Adrenal gland (tissue), 19 donors: ENCODE results near the gene OLIG1. TPM values are rescaled to one million over a fixed set of nuclear protein-coding genes. Genes with fewer than 3 reads are reported as not detected.

Experiments used
- DNase-seq, 7 donors: peaks; one replicate each; pipeline ENCODE4 v3.0.0-alpha.2; 2019 to 2020
- H3K27ac ChIP-seq, 5 donors: fragments of 200-600 bp; sonication (generic) in 4 of 5; 1 replicate in 3 of 5; 2 replicates in 2 of 5; pipeline versions ENCODE4 v1.5.1 to v1.8.0; 2016 to 2020; ENCODE audit warnings: mild to moderate bottlenecking in 1 of 5
- H3K27me3 ChIP-seq: fragments of 200-600 bp; 2 replicates; pipeline ENCODE4 v1.8.0; 2021
- H3K36me3 ChIP-seq, 2 donors: fragments of 200-600 bp; replicated peaks in 1 of 2; 1 replicate in 1 of 2; 2 replicates in 1 of 2; pipeline versions ENCODE4 v1.5.1 to v1.8.0; 2018 to 2022
- H3K4me1 ChIP-seq, 2 donors: fragments of 200-600 bp; replicated peaks in 1 of 2; 1 replicate in 1 of 2; 2 replicates in 1 of 2; pipeline versions ENCODE4 v1.5.1 to v1.8.0; 2018 to 2021
- H3K4me3 ChIP-seq, 4 donors: fragments of 200-600 bp; sonication (generic) in 3 of 4; one replicate each; pipeline ENCODE4 v1.5.1; 2016 to 2018
- H3K9me3 ChIP-seq, 3 donors: fragments of 200-600 bp; sonication (generic) in 1 of 3; replicated peaks in 1 of 3; 1 replicate in 2 of 3; 2 replicates in 1 of 3; pipeline versions ENCODE4 v1.5.1 to v1.8.0; 2016 to 2021
- POLR2A ChIP-seq, 2 donors: fragments of 450-650 bp; IDR thresholded peaks; one replicate each; pipeline ENCODE4 v1.6.1; 2017; ENCODE audit warnings: antibody characterized with exemption in 2 of 2, mild to moderate bottlenecking in 2 of 2, moderate library complexity in 1 of 2
- WGBS, 4 donors: extraction: QIAGEN DNeasy Blood & Tissue Kit in 2 of 4; methylation state at CpG; one replicate each; pipeline versions ENCODE4 v1.1.5 to v1.1.7; 2013 to 2017; 5-methylcytosine and 5-hydroxymethylcytosine counted together
- intact Hi-C, 2 donors: fragments of 100-400 bp; cut with DNase I; formaldehyde crosslinking; loops; one replicate each; pipeline versions ENCODE4 v1.14.1 to v1.15.0; 2022 to 2023
- long read RNA-seq, 10 donors: library from polyadenylated mRNA in 3 of 10; unstranded in 2 of 10; stranded (forward) in 1 of 10; transcript quantifications; one replicate each; pipeline ENCODE4 v2.0.0 and lab custom pipeline, GENCODE V29; 2021 to 2026
- polyA plus RNA-seq, 3 donors: library from polyadenylated mRNA; stranded (reverse); fragments of 200-250 nt in 2 of 3; fragments of 350-450 nt in 1 of 3; fragmentation: Illumina TruSeq in 1 of 3; extraction: RNeasy Lipid Tissue Mini Kit (QIAGEN cat#74804) in 1 of 3; gene quantifications; one replicate each; pipeline ENCODE4 v1.2.3, GENCODE V29; 2013 to 2014
- total RNA-seq, 9 donors: library from RNA; depleted of rRNA in 4 of 9; stranded (reverse); fragments of >200 nt in 4 of 9; fragments of 120-200 nt in 1 of 9; fragmentation: NEBNext Ultra II Directional in 1 of 9; extraction: Animal tissue kit (Norgen Biotek cat#: 25700) in 1 of 9; gene quantifications; one replicate each; pipeline versions ENCODE4 v1.1.0 to v1.2.4, GENCODE V29; 2013 to 2023
- TF ChIP-seq, protein P1 (sequence below), 6 experiments: fragments of 450-650 bp in 4 of 6; fragments of 200-600 bp in 2 of 6; sonication (generic) in 1 of 6; IDR thresholded peaks; 1 replicate in 5 of 6; 2 replicates in 1 of 6; pipeline versions ENCODE4 v1.5.1 to v1.8.0; 2016 to 2021; ENCODE audit warnings: antibody characterized with exemption in 6 of 6, mild to moderate bottlenecking in 2 of 6, moderate library complexity in 1 of 6
- donor health status: healthy with polysubstance abuse.
- donor health status: Bipolar disorder and iron deficiency.
- donor health status: DM: yes; HTN: yes; CAD: no.
- donor health status: DM: no; HTN: no; CAD: no.
- donor health status: DM: no; HTN: no; CAD: no.
- donor health status: DM: yes; HTN: yes; CAD: no.

Gene OLIG1
- total RNA-seq (under 1 TPM in 2 of 9 donors, not detected in 7; 0.11 to 0.50 TPM), polyA plus RNA-seq (1 to 10 TPM in 1 of 3 donors, not detected in 2; 1.8 TPM)
- long read RNA-seq, donor 1: 0 reads
- long read RNA-seq, donor 2: 0 reads
- long read RNA-seq, donor 3: 0 reads
- long read RNA-seq, donor 4: 0 reads
- long read RNA-seq, donor 5: 0 reads
- long read RNA-seq, donor 6: 0 reads
- long read RNA-seq, donor 7: 0 reads
- long read RNA-seq, donor 8, partial matches to known transcripts: 0 of 1 reads
- long read RNA-seq, donor 8, other reads (novel, unspliced or antisense): 0 of 1 reads
- long read RNA-seq, donor 9: 0 reads
- long read RNA-seq, donor 10: 0 reads

GRCh38 chr21:33069994-33070743 is at the start of gene OLIG1:
TSS of gene OLIG1 (plus strand) at chr21:33070141. CDS start at chr21:33070247, 106 bp downstream.
- Histone ChIP-seq H3K36me3 (no peaks in the 10 kb centered on the region), H3K4me1 (peaks cover 14 to 15% of the 10 kb centered on the region in 2 donors), H3K9me3 (no peaks in the 10 kb centered on the region), H3K4me3 (peak within 1 kb of the TSS in 1 of 4 donors; percentile 53), H3K27me3 (peaks cover 81% of the 10 kb centered on the region), H3K27ac (no peak within 1 kb of the TSS)
- WGBS, 4 donors: 1 to 2% (median 1%) methylated on average over 25 to 82 of the region's 82 CpGs
- intact Hi-C loops: no loop called here
- TF ChIP-seq, protein P1, sequence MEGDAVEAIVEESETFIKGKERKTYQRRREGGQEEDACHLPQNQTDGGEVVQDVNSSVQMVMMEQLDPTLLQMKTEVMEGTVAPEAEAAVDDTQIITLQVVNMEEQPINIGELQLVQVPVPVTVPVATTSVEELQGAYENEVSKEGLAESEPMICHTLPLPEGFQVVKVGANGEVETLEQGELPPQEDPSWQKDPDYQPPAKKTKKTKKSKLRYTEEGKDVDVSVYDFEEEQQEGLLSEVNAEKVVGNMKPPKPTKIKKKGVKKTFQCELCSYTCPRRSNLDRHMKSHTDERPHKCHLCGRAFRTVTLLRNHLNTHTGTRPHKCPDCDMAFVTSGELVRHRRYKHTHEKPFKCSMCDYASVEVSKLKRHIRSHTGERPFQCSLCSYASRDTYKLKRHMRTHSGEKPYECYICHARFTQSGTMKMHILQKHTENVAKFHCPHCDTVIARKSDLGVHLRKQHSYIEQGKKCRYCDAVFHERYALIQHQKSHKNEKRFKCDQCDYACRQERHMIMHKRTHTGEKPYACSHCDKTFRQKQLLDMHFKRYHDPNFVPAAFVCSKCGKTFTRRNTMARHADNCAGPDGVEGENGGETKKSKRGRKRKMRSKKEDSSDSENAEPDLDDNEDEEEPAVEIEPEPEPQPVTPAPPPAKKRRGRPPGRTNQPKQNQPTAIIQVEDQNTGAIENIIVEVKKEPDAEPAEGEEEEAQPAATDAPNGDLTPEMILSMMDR (IDR thresholded peaks at IDR 0.05): no peak
- no peak for TF ChIP-seq POLR2A (IDR thresholded peaks at IDR 0.05)
- DNase-seq: peak in 2 of 7 donors; percentile 19 to 23

DNA sequence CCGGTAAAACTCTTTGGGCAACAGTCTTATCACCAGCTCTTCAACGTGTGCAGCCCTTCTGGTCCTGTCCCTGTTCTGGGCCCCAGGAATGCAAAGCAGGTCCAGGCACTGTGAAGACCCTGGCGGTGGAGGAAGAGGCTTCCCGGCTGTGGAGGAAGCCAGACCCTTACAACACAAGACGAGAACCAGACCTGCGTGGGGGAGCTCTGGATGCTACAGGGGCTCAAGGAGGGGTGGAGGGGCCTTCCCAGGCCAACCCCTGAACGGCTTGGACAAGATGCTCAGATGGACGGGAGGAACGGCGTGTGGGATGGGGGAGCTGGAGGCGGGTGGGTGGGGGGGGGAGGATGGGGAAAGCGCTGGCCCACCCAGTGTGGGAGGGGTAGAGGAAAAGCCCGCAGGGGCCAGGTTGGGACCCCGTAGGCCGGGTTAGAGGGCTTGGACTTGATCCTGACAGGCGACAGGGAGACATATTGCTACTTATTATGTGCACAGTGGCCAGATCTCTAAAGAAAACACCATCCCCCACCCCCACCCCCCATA is 49.3 kb upstream of the OLIG1 start:
- intact Hi-C loops: no loop called here

DNA sequence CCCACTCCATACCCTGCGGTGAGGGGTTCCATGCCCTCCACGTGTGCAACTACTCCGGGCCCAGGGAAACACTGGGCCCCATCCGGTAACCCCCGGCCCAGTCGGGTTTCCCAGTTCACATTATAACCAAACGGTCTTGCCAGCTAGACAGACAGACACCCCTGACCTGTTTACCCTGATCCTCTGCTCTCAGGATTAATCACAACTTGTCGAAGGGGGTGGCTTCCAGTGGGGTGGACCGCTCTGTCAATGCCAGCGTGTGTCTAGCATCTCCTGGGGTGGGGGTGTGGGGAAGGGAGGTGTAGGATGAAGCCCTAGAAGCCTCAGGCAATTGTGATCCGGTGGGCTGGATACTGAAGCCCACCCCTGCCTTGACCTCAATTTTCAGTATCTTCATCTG is 48.8 kb upstream of the OLIG1 start:
- Histone ChIP-seq H3K36me3 (no peaks in the 10 kb centered on the region), H3K27me3 (peaks cover 79% of the 10 kb centered on the region), H3K27ac (no peak overlapping the region), H3K9me3 (no peaks in the 10 kb centered on the region), H3K4me3 (no peak overlapping the region), H3K4me1 (peaks cover 0 to 17% of the 10 kb centered on the region in 2 donors)
- intact Hi-C loops: no loop called here
- no peak for TF ChIP-seq POLR2A (IDR thresholded peaks at IDR 0.05)
- peak in 1 of 7 donors; percentile 2 for DNase-seq
- WGBS, 4 donors: 8 to 28% (median 16%) methylated on average over 4 to 11 of the region's 11 CpGs

More for the DNA sequence above, 49.3 kb upstream of the OLIG1 start:
- TF ChIP-seq POLR2A (IDR thresholded peaks at IDR 0.05): no peak
- TF ChIP-seq, protein P1 (IDR thresholded peaks at IDR 0.05): no peak
- Histone ChIP-seq H3K36me3 (no peaks in the 10 kb centered on the region), H3K27ac (no peak overlapping the region), H3K4me1 (peaks cover 0 to 17% of the 10 kb centered on the region in 2 donors), H3K9me3 (no peaks in the 10 kb centered on the region), H3K4me3 (no peak overlapping the region), H3K27me3 (peaks cover 75% of the 10 kb centered on the region)
- DNase-seq: peak in 1 of 7 donors; percentile 7
- WGBS, 4 donors: 2 to 12% (median 5%) methylated on average over 6 to 16 of the region's 16 CpGs

DNA sequence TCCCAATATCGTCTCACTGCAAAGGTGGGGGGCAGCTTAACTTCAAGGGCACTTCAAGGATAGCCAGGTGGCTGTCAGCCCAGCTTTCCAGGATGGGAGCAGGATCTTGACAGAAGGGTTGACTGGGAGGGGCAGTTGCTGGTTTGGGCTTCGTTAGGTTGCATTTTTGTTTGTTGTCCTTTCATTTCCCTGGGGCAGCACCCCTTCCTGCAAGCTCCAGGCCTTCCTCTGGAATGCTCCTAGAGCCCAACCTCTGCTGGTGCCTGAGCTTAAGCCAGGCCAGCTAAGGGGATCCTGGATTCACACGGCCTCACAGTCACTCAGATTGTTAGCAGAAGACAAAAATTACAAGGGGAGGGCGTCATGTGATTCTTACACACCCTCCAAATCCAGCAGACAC is 48.3 kb upstream of the OLIG1 start:
- whole genome bisulfite sequencing, 4 donors: 4 to 15% (median 10%) methylated on average over 3 to 4 of the region's 4 CpGs
- Histone ChIP-seq H3K4me3 (no peak overlapping the region), H3K27ac (no peak overlapping the region), H3K27me3 (peaks cover 81% of the 10 kb centered on the region), H3K4me1 (peaks cover 0 to 17% of the 10 kb centered on the region in 2 donors), H3K36me3 (no peaks in the 10 kb centered on the region), H3K9me3 (no peaks in the 10 kb centered on the region)
- intact Hi-C loops: no loop called here
- DNase-seq: no peak
- TF ChIP-seq, protein P1 (IDR thresholded peaks at IDR 0.05): no peak
- TF ChIP-seq POLR2A (IDR thresholded peaks at IDR 0.05): no peak
